Tibial nerve (tissue), 4 donors: ENCODE results near the gene TTC23. TPM values are rescaled to one million over a fixed set of nuclear protein-coding genes. Genes with fewer than 3 reads are reported as not detected.
"Not testable (repeated sequence)": the region's sequence is repeated elsewhere in the genome, so short reads cannot be mapped to it uniquely, and the experiment has no call there.

Experiments
- DNase-seq, 2 donors: peaks; one replicate each; pipeline ENCODE4 v3.0.0-alpha.2; 2019; ENCODE audit warnings: low spot score in 2 of 2
- H3K27ac ChIP-seq, 4 donors: fragments of 200-600 bp; sonication (generic) in 3 of 4; one replicate each; pipeline ENCODE4 v1.5.1; 2017 to 2019; ENCODE audit warnings: mild to moderate bottlenecking in 1 of 4
- H3K27me3 ChIP-seq, 2 donors: fragments of 200-600 bp; sonication (generic) in 1 of 2; one replicate each; pipeline versions ENCODE4 v1.5.1 to v1.6.0; 2017 to 2019
- H3K36me3 ChIP-seq, 3 donors: fragments of 200-600 bp; sonication (generic); one replicate each; pipeline ENCODE4 v1.5.1; 2018 to 2019
- H3K4me1 ChIP-seq, 4 donors: fragments of 200-600 bp; sonication (generic) in 3 of 4; one replicate each; pipeline ENCODE4 v1.5.1; 2017 to 2019
- H3K4me3 ChIP-seq, 4 donors: fragments of 200-600 bp; sonication (generic) in 3 of 4; one replicate each; pipeline ENCODE4 v1.5.1; 2017 to 2019; ENCODE audit warnings: mild to moderate bottlenecking in 1 of 4, moderate library complexity in 1 of 4
- H3K9me3 ChIP-seq, 4 donors: fragments of 200-600 bp; sonication (generic) in 3 of 4; one replicate each; pipeline ENCODE4 v1.5.1; 2017 to 2019
- EP300 ChIP-seq, 2 donors: sonication (generic); formaldehyde crosslinking; IDR thresholded peaks; one replicate each; pipeline ENCODE4 v1.6.1; 2017; ENCODE audit warnings: antibody characterized with exemption in 2 of 2, mild to moderate bottlenecking in 1 of 2
- POLR2A ChIP-seq, 2 donors: fragments of 450-650 bp; IDR thresholded peaks; one replicate each; pipeline ENCODE4 v1.6.1; 2017; ENCODE audit warnings: antibody characterized with exemption in 2 of 2, mild to moderate bottlenecking in 2 of 2, moderate library complexity in 2 of 2
- WGBS, 2 donors: methylation state at CpG; one replicate each; pipeline ENCODE4 v1.1.5; 2018; 5-methylcytosine and 5-hydroxymethylcytosine counted together
- total RNA-seq, 4 donors: library from RNA; depleted of rRNA; stranded (reverse); fragments of >200 nt; gene quantifications; one replicate each; pipeline ENCODE4 v1.1.0, GENCODE V29; 2016
- TF ChIP-seq, protein P1 (sequence below), 5 experiments: fragments of 200-600 bp in 3 of 5; fragments of 450-650 bp in 2 of 5; sonication (generic) in 3 of 5; IDR thresholded peaks; one replicate each; pipeline ENCODE4 v1.5.1; 2016 to 2019; ENCODE audit warnings: antibody characterized with exemption in 5 of 5, mild to moderate bottlenecking in 3 of 5, moderate library complexity in 2 of 5

The TTC23 gene
- total RNA-seq, 4 donors from 2014 or later: 19.3 to 59.2 (median 25.7) TPM

- Histone ChIP-seq H3K4me1 (peaks cover 0 to 9% (median 0%) of the 10 kb centered on the region in 4 donors), H3K9me3 (no peaks in the 10 kb centered on the region), H3K36me3 (peaks cover 0 to 13% (median 0%) of the 10 kb centered on the region in 3 donors), H3K4me3 (no peak overlapping the region), H3K27me3 (no peaks in the 10 kb centered on the region), H3K27ac (no peak overlapping the region)
- TF ChIP-seq POLR2A (IDR thresholded peaks at IDR 0.05): no peak
- WGBS, 2 donors: 80 to 87% methylated on average over 3 of the region's 3 CpGs
- DNase-seq: no peak
Measured at GRCh38 chr15:99207672-99208071, 41.7 kb downstream of the TTC23 start.

DNA sequence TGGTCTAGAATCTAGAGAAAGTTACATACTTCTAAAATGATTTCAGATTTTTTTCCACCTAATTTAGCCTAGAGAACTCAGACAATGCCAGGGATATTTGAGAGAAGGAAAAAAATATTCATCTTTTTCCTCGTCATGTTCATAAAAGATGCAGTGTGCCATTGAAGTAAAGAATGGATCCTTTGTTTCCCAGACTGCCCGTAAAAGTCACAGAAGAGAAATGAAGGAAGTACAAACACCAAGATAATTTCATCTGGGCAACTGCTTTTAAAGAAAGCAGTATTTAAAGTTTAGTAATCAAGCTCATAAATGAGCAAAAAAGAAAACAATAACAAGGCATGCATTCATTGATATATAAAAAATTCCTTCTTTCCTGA lies 47.2 kb downstream of the TTC23 start:
- H3K27me3 ChIP-seq: no peaks in the 10 kb centered on the region
- TF ChIP-seq POLR2A (IDR thresholded peaks at IDR 0.05) (no peak), EP300 (IDR thresholded peaks at IDR 0.05) (no peak)
- TF ChIP-seq, protein P1, sequence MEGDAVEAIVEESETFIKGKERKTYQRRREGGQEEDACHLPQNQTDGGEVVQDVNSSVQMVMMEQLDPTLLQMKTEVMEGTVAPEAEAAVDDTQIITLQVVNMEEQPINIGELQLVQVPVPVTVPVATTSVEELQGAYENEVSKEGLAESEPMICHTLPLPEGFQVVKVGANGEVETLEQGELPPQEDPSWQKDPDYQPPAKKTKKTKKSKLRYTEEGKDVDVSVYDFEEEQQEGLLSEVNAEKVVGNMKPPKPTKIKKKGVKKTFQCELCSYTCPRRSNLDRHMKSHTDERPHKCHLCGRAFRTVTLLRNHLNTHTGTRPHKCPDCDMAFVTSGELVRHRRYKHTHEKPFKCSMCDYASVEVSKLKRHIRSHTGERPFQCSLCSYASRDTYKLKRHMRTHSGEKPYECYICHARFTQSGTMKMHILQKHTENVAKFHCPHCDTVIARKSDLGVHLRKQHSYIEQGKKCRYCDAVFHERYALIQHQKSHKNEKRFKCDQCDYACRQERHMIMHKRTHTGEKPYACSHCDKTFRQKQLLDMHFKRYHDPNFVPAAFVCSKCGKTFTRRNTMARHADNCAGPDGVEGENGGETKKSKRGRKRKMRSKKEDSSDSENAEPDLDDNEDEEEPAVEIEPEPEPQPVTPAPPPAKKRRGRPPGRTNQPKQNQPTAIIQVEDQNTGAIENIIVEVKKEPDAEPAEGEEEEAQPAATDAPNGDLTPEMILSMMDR (IDR thresholded peaks at IDR 0.05): no peak
- no peaks in the 10 kb centered on the region for H3K9me3 ChIP-seq
- peak overlapping the region; percentile 32 to 85 (median 67) for H3K27ac ChIP-seq
- H3K36me3 ChIP-seq: peaks cover 0 to 27% (median 0%) of the 10 kb centered on the region in 3 donors
- H3K4me3 ChIP-seq: no peak overlapping the region
- peaks cover 0 to 10% (median 0%) of the 10 kb centered on the region in 4 donors for H3K4me1 ChIP-seq
- no peak for DNase-seq
- WGBS, 2 donors: 29 to 32% methylated on average over 2 of the region's 2 CpGs

DNA sequence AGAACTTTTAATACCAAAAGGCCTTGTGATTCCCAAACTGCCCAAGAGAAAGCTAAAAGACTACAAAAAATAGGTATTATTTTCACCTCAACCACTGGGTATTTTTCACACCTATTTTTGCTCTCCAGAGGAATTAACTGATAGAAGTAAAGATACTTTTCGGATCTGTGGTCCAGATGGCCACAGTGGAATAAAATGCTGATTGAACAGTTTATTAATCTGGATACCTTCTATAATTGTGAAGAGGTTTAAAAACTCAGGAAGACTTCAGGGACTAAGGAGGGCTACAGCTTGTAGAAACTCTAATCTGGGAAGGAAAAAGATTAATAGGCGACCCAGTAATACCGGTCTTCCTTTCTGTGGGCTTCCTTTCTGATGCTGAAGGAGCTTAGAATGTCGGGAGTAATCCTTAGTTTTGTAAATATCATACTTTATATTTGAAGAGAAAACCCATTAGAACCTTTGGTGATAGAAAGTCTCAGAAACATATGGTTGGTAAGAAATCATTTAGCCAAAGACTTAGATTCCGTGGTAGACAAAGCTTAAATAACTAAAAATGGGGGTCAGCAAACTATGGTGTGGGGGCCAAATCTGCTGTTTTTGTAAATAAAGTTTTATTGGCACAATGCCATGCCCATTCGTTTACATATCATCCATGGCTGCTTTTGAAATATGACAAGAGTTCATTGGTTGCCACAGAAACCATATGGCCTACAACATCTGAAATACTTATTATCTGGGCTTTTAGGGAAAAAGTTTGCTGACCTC lies 47.8 kb downstream of the TTC23 start:
- TF ChIP-seq, protein P1 (IDR thresholded peaks at IDR 0.05): no peak
- TF ChIP-seq POLR2A (IDR thresholded peaks at IDR 0.05): no peak
- TF ChIP-seq EP300 (IDR thresholded peaks at IDR 0.05): no peak
- H3K9me3 ChIP-seq: no peaks in the 10 kb centered on the region
- H3K27me3 ChIP-seq: no peaks in the 10 kb centered on the region
- H3K4me1 ChIP-seq: peaks cover 0 to 10% (median 0%) of the 10 kb centered on the region in 4 donors
- no peak for DNase-seq
- 53 to 64% methylated on average over 6 of the region's 6 CpGs for WGBS, 2 donors
- peak overlapping the region; percentile 32 to 85 (median 67) for H3K27ac ChIP-seq
- H3K36me3 ChIP-seq: peaks cover 0 to 33% (median 0%) of the 10 kb centered on the region in 3 donors
- no peak overlapping the region for H3K4me3 ChIP-seq

GRCh38 chr15:99197856-99198255 lies 51.5 kb downstream of the TTC23 start:
- peaks cover 0 to 49% (median 0%) of the 10 kb centered on the region in 3 donors for H3K36me3 ChIP-seq
- TF ChIP-seq EP300 (IDR thresholded peaks at IDR 0.05): no peak
- TF ChIP-seq, protein P1 (IDR thresholded peaks at IDR 0.05): no peak
- no peak for TF ChIP-seq POLR2A (IDR thresholded peaks at IDR 0.05)
- no peak for DNase-seq
- H3K27ac ChIP-seq: no peak overlapping the region
- WGBS, 2 donors: 97 to 100% methylated on average over 3 of the region's 3 CpGs
- no peaks in the 10 kb centered on the region for H3K9me3 ChIP-seq
- no peak overlapping the region for H3K4me3 ChIP-seq
- H3K27me3 ChIP-seq: no peaks in the 10 kb centered on the region
- H3K4me1 ChIP-seq: peaks cover 0 to 10% (median 0%) of the 10 kb centered on the region in 4 donors

DNA sequence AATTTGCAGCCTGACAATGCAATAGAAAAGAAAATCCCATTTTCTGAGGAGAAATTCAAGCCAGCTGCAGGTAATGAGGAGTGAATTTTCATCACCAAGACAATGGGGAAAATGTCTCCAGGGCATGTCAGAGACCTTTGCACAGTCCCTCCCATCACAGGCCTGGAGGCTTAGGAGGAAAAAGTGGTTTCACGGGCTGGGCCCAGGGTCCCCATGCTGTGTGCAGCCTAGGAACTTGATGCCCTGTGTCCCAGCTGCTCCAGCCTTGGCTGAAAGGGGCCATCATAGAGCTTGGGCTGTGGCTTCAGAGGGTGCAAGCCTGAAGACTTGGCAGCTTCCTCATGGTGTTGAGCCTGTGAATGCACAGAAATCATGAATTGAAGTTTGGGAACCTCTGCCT lies 57.2 kb downstream of the TTC23 start:
- H3K4me1 ChIP-seq, H3K27me3 ChIP-seq, H3K9me3 ChIP-seq, H3K27ac ChIP-seq, DNase-seq, H3K4me3 ChIP-seq: not testable (repeated sequence)
- WGBS, 2 donors: 85 to 100% methylated on average over 1 of the region's 1 CpG
- peaks cover 0 to 49% (median 0%) of the 10 kb centered on the region in 3 donors for H3K36me3 ChIP-seq

- Histone ChIP-seq H3K4me1 (peaks cover 0 to 28% (median 8%) of the 10 kb centered on the region in 4 donors), H3K36me3 (peaks cover 0 to 34% (median 0%) of the 10 kb centered on the region in 3 donors), H3K4me3 (no peak overlapping the region), H3K27ac (no peak overlapping the region), H3K27me3 (no peaks in the 10 kb centered on the region), H3K9me3 (no peaks in the 10 kb centered on the region)
- no peak for DNase-seq
- no peak for TF ChIP-seq EP300 (IDR thresholded peaks at IDR 0.05)
- TF ChIP-seq, protein P1 (IDR thresholded peaks at IDR 0.05): no peak
- TF ChIP-seq POLR2A (IDR thresholded peaks at IDR 0.05): no peak
Measured at GRCh38 chr15:99187936-99188335, 61.4 kb downstream of the TTC23 start.
